Heart left ventricle (tissue), 16 donors: ENCODE results near the gene MCM5. TPM values are rescaled to one million over a fixed set of nuclear protein-coding genes. Genes with fewer than 3 reads are reported as not detected.
"Not testable (repeated sequence)": the region's sequence is repeated elsewhere in the genome, so short reads cannot be mapped to it uniquely, and the experiment has no call there.

Experiments
- ATAC-seq, 4 donors: fragments of 200-7000 bp; cut with Tn5 transposase; one replicate each; pipeline ENCODE4 v1.9.1; 2020 to 2022; ENCODE audit warnings: moderate library complexity in 4 of 4, mild to moderate bottlenecking in 3 of 4, moderate number of reproducible peaks in 1 of 4
- DNase-seq, 5 donors: peaks; one replicate each; pipeline ENCODE4 v3.0.0-alpha.2; 2020
- H3K27ac ChIP-seq, 12 donors: fragments of 200-600 bp; sonication (generic) in 4 of 12; one replicate each; pipeline versions ENCODE4 v1.5.0 to v1.8.0; 2016 to 2022; ENCODE audit warnings: mild to moderate bottlenecking in 2 of 12
- H3K27me3 ChIP-seq, 9 donors: fragments of 200-600 bp; sonication (generic) in 2 of 9; one replicate each; pipeline versions ENCODE4 v1.5.1 to v1.8.0; 2016 to 2022; ENCODE audit warnings: mild to moderate bottlenecking in 3 of 9
- H3K36me3 ChIP-seq, 9 donors: fragments of 200-600 bp; sonication (generic) in 2 of 9; one replicate each; pipeline versions ENCODE4 v1.5.0 to v1.8.0; 2018 to 2022; ENCODE audit warnings: mild to moderate bottlenecking in 2 of 9
- H3K4me1 ChIP-seq, 12 donors: fragments of 200-600 bp; sonication (generic) in 4 of 12; one replicate each; pipeline versions ENCODE4 v1.5.0 to v1.8.0; 2016 to 2022; ENCODE audit warnings: mild to moderate bottlenecking in 3 of 12
- H3K4me3 ChIP-seq, 12 donors: fragments of 200-600 bp; sonication (generic) in 4 of 12; one replicate each; pipeline versions ENCODE4 v1.5.0 to v1.8.0; 2017 to 2022; ENCODE audit warnings: mild to moderate bottlenecking in 9 of 12, moderate library complexity in 4 of 12
- H3K9me3 ChIP-seq, 12 donors: fragments of 200-600 bp; sonication (generic) in 4 of 12; one replicate each; pipeline versions ENCODE4 v1.5.0 to v1.8.0; 2016 to 2022; ENCODE audit warnings: mild to moderate bottlenecking in 1 of 12
- POLR2A ChIP-seq, 2 donors: fragments of 450-650 bp; IDR thresholded peaks; one replicate each; pipeline ENCODE4 v1.6.1; 2017; ENCODE audit warnings: antibody characterized with exemption in 2 of 2, mild to moderate bottlenecking in 2 of 2, moderate library complexity in 2 of 2
- WGBS, 4 donors: extraction: QIAGEN DNeasy Blood & Tissue Kit in 2 of 4; methylation state at CpG; one replicate each; pipeline versions ENCODE4 v1.1.5 to v1.1.7; 2013 to 2018; 5-methylcytosine and 5-hydroxymethylcytosine counted together
- intact Hi-C, 10 donors: fragments of 100-400 bp; cut with DNase I; formaldehyde crosslinking; loops; one replicate each; pipeline versions ENCODE4 v1.11.1 to v1.14.2; 2022
- polyA plus RNA-seq, 2 donors: library from polyadenylated mRNA; stranded (reverse); fragments of 200-250 nt; gene quantifications; one replicate each; pipeline ENCODE4 v1.2.3, GENCODE V29; 2013
- total RNA-seq, 9 donors: library from RNA; depleted of rRNA in 2 of 9; stranded (reverse); fragments of >200 nt in 2 of 9; fragmentation: NEBNext Ultra II Directional in 3 of 9; extraction: Animal tissue kit (Norgen Biotek cat#: 25700) in 3 of 9; gene quantifications; one replicate each; pipeline versions ENCODE4 v1.1.0 to v1.2.4, GENCODE V29; 2016 to 2023
- TF ChIP-seq, protein P1 (sequence below), 12 donors: fragments of 200-600 bp; sonication (generic) in 4 of 12; IDR thresholded peaks; one replicate each; pipeline versions ENCODE4 v1.5.0 to v1.8.0; 2018 to 2022; ENCODE audit warnings: antibody characterized with exemption in 12 of 12, mild to moderate bottlenecking in 5 of 12
- donor health status: ischemic (EF 13 %, LVEDD 7.1; RV severe dilation, severe dysfunction).
- donor health status: healthy with polysubstance abuse.
- donor health status: DM: no; HTN: yes; CAD: no.
- donor health status: DM: no; HTN: no; CAD: no.
- donor health status: ischemic (EF 25% LVEDD 6.9; RV normal size, moderate dysfunction).
- donor health status: ischemic (EF 25% LVEDD 5.7; RV mildly dilated, moderate dysfunction).
- donor health status: healthy.
- donor health status: DM: yes; HTN: yes; CAD: no.
- donor health status: ischemic (EF 35%, LVEDD 5.7; RV mildly dilated, moderate dysfunction).
- donor health status: nonischemic (EF 11% LVEDD 7.7; RV severe dilation, severe dysfunction).
- donor health status: DM: yes; HTN: yes; CAD: no.
- donor health status: PGD.
- donor health status: ischemic (EF 29% LVEDD 5.4; RV normal size, mild dysfunction).
- donor health status: nonischemic (EF 23%, LVEDD 6.1; RV moderate dilation, normal function).

Gene MCM5
- total and polyA plus RNA-seq, 11 donors, result 5.9 to 30.2 (median 12.3) TPM

DNA sequence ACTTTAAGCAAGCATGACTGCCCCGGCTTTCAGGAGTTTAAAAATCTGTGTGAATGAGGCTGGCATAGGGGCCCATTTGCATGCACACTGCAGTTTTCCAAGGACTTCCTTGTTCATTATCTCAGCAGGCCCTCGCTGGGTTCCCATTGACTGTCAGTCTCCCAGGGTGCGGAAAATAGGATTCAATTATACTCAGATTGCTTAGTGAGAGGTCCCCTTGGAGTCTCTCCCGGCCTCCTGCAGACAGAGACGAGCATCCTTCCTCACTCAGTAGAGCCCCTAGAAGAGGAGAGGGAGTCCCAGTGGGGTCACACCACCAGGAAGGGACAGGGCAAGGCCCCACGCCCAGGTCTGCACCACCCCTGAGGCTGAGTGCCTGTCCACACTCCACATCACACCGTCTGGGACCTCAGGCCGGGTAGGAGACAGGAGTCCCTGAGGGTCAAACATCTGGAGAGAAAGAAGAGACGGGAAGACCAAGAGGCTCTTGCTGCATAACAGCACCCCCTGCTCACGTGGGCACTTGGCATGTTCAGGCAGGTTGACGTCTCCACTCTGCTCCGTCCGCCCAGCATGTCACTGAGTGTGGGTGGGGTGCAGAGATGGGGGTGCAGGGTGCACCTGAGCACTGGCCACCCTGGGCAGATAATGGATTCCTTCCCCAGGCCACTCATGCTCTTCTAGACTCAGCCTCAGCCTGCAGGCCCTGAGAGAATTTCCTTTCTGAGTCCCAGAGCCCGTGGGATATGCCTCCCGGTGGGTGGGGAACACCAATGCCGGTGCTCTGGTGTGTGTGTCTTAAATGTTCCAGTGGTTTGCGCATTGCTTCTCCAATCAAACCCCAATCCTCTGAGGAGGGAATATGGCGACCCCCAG is 58.8 kb downstream of the MCM5 start:
- Histone ChIP-seq H3K4me1 (no peaks in the 10 kb centered on the region), H3K27me3 (no peaks in the 10 kb centered on the region), H3K36me3 (no peaks in the 10 kb centered on the region), H3K4me3 (no peak overlapping the region), H3K27ac (no peak overlapping the region), H3K9me3 (no peaks in the 10 kb centered on the region)
- 79 to 84% (median 80%) methylated on average over 18 of the region's 18 CpGs for WGBS, 4 donors
- intact Hi-C loops, result no loop called here
- peak in 1 of 4 donors; percentile 22 for ATAC-seq
- TF ChIP-seq POLR2A (IDR thresholded peaks at IDR 0.05), result no peak
- TF ChIP-seq, protein P1, sequence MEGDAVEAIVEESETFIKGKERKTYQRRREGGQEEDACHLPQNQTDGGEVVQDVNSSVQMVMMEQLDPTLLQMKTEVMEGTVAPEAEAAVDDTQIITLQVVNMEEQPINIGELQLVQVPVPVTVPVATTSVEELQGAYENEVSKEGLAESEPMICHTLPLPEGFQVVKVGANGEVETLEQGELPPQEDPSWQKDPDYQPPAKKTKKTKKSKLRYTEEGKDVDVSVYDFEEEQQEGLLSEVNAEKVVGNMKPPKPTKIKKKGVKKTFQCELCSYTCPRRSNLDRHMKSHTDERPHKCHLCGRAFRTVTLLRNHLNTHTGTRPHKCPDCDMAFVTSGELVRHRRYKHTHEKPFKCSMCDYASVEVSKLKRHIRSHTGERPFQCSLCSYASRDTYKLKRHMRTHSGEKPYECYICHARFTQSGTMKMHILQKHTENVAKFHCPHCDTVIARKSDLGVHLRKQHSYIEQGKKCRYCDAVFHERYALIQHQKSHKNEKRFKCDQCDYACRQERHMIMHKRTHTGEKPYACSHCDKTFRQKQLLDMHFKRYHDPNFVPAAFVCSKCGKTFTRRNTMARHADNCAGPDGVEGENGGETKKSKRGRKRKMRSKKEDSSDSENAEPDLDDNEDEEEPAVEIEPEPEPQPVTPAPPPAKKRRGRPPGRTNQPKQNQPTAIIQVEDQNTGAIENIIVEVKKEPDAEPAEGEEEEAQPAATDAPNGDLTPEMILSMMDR (IDR thresholded peaks at IDR 0.05), result no peak
- no peak for DNase-seq

GRCh38 chr22:35459423-35459894 is 59.5 kb downstream of the MCM5 start:
- 92 to 95% (median 94%) methylated on average over 13 to 14 of the region's 14 CpGs for WGBS, 4 donors
- intact Hi-C loops, result no loop called here
- no peaks in the 10 kb centered on the region for H3K9me3 ChIP-seq

GRCh38 chr22:35459976-35460375 is 60.0 kb downstream of the MCM5 start:
- ATAC-seq, H3K36me3 ChIP-seq, H3K4me1 ChIP-seq, H3K9me3 ChIP-seq, intact Hi-C loops, DNase-seq, H3K27me3 ChIP-seq, H3K4me3 ChIP-seq, H3K27ac ChIP-seq: not testable (repeated sequence)
- WGBS, 4 donors, result 94 to 96% (median 95%) methylated on average over 10 of the region's 10 CpGs

More at GRCh38 chr22:35459423-35459894, 59.5 kb downstream of the MCM5 start:
- Histone ChIP-seq H3K27ac (no peak overlapping the region), H3K4me3 (no peak overlapping the region), H3K27me3 (no peaks in the 10 kb centered on the region), H3K36me3 (no peaks in the 10 kb centered on the region), H3K4me1 (no peaks in the 10 kb centered on the region)
- ATAC-seq (no peak), DNase-seq (no peak)
- TF ChIP-seq POLR2A (IDR thresholded peaks at IDR 0.05), result no peak
- TF ChIP-seq, protein P1 (IDR thresholded peaks at IDR 0.05), result no peak

DNA sequence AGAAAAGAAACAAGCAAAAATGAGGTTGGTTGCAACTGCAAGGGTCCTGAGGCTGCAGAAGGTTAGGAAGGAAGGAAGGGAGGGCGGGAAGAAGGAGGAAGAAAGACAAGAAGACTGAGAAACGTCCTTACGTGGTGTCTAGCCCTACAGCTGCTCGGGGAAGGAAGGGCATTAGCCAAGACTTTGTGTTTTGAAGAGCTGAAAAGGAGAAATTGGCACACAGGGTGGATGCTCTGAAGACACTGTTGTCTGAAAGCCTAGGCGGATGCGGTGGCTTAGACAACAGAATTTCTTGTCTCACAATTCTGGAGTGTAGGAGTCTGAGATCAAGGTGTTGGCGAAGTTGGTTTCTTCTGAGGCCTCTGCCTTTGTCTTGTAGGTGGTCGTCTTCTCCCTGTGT is 60.7 kb downstream of the MCM5 start:
- peaks cover 0 to 4% (median 0%) of the 10 kb centered on the region in 12 donors for H3K4me1 ChIP-seq
- no peaks in the 10 kb centered on the region for H3K36me3 ChIP-seq
- no peaks in the 10 kb centered on the region for H3K27me3 ChIP-seq
- intact Hi-C loops, result no loop called here
- no peak for ATAC-seq
- TF ChIP-seq POLR2A (IDR thresholded peaks at IDR 0.05), result no peak
- TF ChIP-seq, protein P1 (IDR thresholded peaks at IDR 0.05), result no peak
- no peak for DNase-seq
- no peaks in the 10 kb centered on the region for H3K9me3 ChIP-seq
- no peak overlapping the region for H3K4me3 ChIP-seq
- 76 to 84% (median 82%) methylated on average over 8 of the region's 8 CpGs for WGBS, 4 donors
- no peak overlapping the region for H3K27ac ChIP-seq
